HepG2 (cell line): ENCODE measurements around the gene PANK4. TPM values are rescaled to one million over a fixed set of nuclear protein-coding genes. Genes with fewer than 3 reads are reported as not detected.

ENCODE experiments used
- ATF3 ChIP-seq: sonication (generic); formaldehyde crosslinking; IDR thresholded peaks from 2 replicates; pipeline ENCODE4 v1.4.0; 2020; ENCODE audit warnings: missing genetic modification reagents
- CERS6 ChIP-seq: sonication (generic); formaldehyde crosslinking; IDR thresholded peaks from 2 replicates; pipeline ENCODE4 v1.5.0; 2020; ENCODE audit warnings: missing genetic modification reagents
- EED ChIP-seq: sonication (generic); formaldehyde crosslinking; IDR thresholded peaks from 2 replicates; pipeline ENCODE4 v1.5.0; 2020; ENCODE audit warnings: mild to moderate bottlenecking, missing genetic modification reagents
- FOXC1 ChIP-seq: sonication (generic); formaldehyde crosslinking; IDR thresholded peaks from 2 replicates; pipeline ENCODE4 v1.8.0; 2022; ENCODE audit warnings: mild to moderate bottlenecking, missing genetic modification reagents, borderline replicate concordance
- GATA4 ChIP-seq: sonication (generic); IDR thresholded peaks from 2 replicates; pipeline ENCODE4 v1.6.1; 2016; ENCODE audit warnings: antibody characterized with exemption, low read depth, borderline replicate concordance
- KLF6 ChIP-seq: IDR thresholded peaks from 2 replicates; pipeline ENCODE4 v1.8.0; 2016; ENCODE audit warnings: missing biosample characterization, missing genetic modification reagents
- MXD3 ChIP-seq: IDR thresholded peaks from 2 replicates; pipeline ENCODE4 v1.6.1; 2016; ENCODE audit warnings: mild to moderate bottlenecking, missing biosample characterization, missing genetic modification reagents
- TFDP1 ChIP-seq: IDR thresholded peaks from 2 replicates; pipeline ENCODE4 v1.6.1; 2016; ENCODE audit warnings: missing compliant biosample characterization, missing genetic modification reagents, borderline replicate concordance
- TMF1 ChIP-seq: sonication (generic); formaldehyde crosslinking; IDR thresholded peaks from 2 replicates; pipeline ENCODE4 v1.8.1; 2022; ENCODE audit warnings: low read depth, missing genetic modification reagents
- ZNF281 ChIP-seq: sonication (generic); formaldehyde crosslinking; IDR thresholded peaks from 2 replicates; pipeline ENCODE4 v1.4.0; 2020; ENCODE audit warnings: missing genetic modification reagents, borderline replicate concordance
- ZNF879 ChIP-seq: sonication (generic); formaldehyde crosslinking; IDR thresholded peaks from 2 replicates; pipeline ENCODE4 v1.8.1; 2023; ENCODE audit warnings: missing genetic modification reagents
- polyA plus RNA-seq, 8 experiments: library from polyadenylated mRNA; depleted of rRNA in 3 of 8; stranded (reverse) in 7 of 8; unstranded in 1 of 8; fragments of >200 nt; fragmentation: Illumina TruSeq in 4 of 8; extraction: Trizol in 4 of 8; gene quantifications; 2 replicates each; pipeline versions ENCODE4 v1.2.1 to v1.2.3, GENCODE V29; 2011 to 2016; ENCODE audit warnings: low read depth in 4 of 8, missing spikeins in 1 of 8, mixed read lengths in 1 of 8; ENCODE audit not compliant: insufficient read depth in 1 of 8
- total RNA-seq, 5 experiments: library from RNA; depleted of rRNA; stranded (reverse); fragments of >200 nt; fragmentation: Illumina TruSeq; extraction: Trizol; gene quantifications; 2 replicates each; pipeline ENCODE4 v1.2.3, GENCODE V29; 2016; ENCODE audit warnings: low read depth in 1 of 5

Gene PANK4
- total and polyA plus RNA-seq, 2 of the 13 experiments (the other 11 are each of a cell fraction or from before 2014, with no cell fraction given) = 17.4 to 19.3 TPM

GRCh38 chr1:2545754-2546514 is 19.5 kb upstream of the PANK4 start (continued):
- peak; percentile 13; the same call in 1 of the 2 replicates for TF ChIP-seq ZNF281
- peak; percentile 23; the same call in 1 of the 2 replicates for TF ChIP-seq EED (CRISPR knock-in tag)
- no peak for TF ChIP-seq CERS6 (CRISPR knock-in tag)
- TF ChIP-seq KLF6 (CRISPR knock-in tag) = 0 out of 2 replicates have a peak, but pooled peaks have one; percentile 51
- peak; percentile 70; the same call in 1 of the 2 replicates for TF ChIP-seq TFDP1 (CRISPR knock-in tag)
- TF ChIP-seq GATA4 = peak; percentile 61; the same call in 1 of the 2 replicates
- TF ChIP-seq MXD3 (CRISPR knock-in tag) = peak; percentile 68; the same call in 1 of the 2 replicates
- TF ChIP-seq ATF3 = 0 out of 2 replicates have a peak, but pooled peaks have one; percentile 10
- TF ChIP-seq ZNF879 (CRISPR knock-in tag) = no peak
- TF ChIP-seq TMF1 (CRISPR knock-in tag) = no peak
- TF ChIP-seq FOXC1 (CRISPR knock-in tag) = peak; percentile 38; the same call in 1 of the 2 replicates
